ENCODE measurements around the gene CXorf65. TPM values are rescaled to one million over a fixed set of nuclear protein-coding genes. Genes with fewer than 3 reads are reported as not detected.

CXorf65 gene
- total RNA-seq, 2 experiments from 2014 or later: 5.6 to 7.2 TPM

- ChIA-PET POLR2A (no interaction called here), CTCF (no interaction called here)
These were observed 20.6 kb downstream of the CXorf65 start for GRCh38 chrX:71085900-71086299.

GRCh38 chrX:71082822-71083221 lies 23.7 kb downstream of the CXorf65 start:
- POLR2A ChIA-PET: no interaction called here
- CTCF ChIA-PET: interaction anchor here (0.6 kb wide), 1 partner anchor 441 kb away, joined by 3 read pairs; no protein-coding TSS in a partner anchor

- ChIA-PET CTCF (no interaction called here), POLR2A (no interaction called here)
These were observed 24.4 kb downstream of the CXorf65 start for GRCh38 chrX:71082124-71082647.

- CTCF ChIA-PET: no interaction called here
These were observed 25.0 kb downstream of the CXorf65 start for GRCh38 chrX:71081330-71082123.

GRCh38 chrX:71070531-71070930 lies 36.0 kb downstream of the CXorf65 start:
- POLR2A ChIA-PET: no interaction called here
- CTCF ChIA-PET: no interaction called here

More at GRCh38 chrX:71081330-71082123, 25.0 kb downstream of the CXorf65 start:
- POLR2A ChIA-PET: no interaction called here

- ChIA-PET POLR2A (interaction anchor here (0.5 to 0.9 kb wide), 5 partner anchors 44 to 302 kb away, joined by 3 to 5 read pairs (median 4); partner anchors contain the start of gene MED12), CTCF (no interaction called here)
These were observed 38.3 kb downstream of the CXorf65 start, which contains the start of gene SNX12 for GRCh38 chrX:71068044-71068918. TSS of gene SNX12 (minus strand) at chrX:71068334. CDS start at chrX:71068306, 28 bp downstream.

GRCh38 chrX:71067712-71068043 lies 38.9 kb downstream of the CXorf65 start:
- ChIA-PET POLR2A (interaction anchor here (0.5 to 0.9 kb wide), 6 partner anchors 44 to 301 kb away, joined by 3 to 5 read pairs (median 4); partner anchors contain the start of gene MED12), CTCF (no interaction called here)

GRCh38 chrX:71067089-71067488 lies 39.5 kb downstream of the CXorf65 start:
- CTCF ChIA-PET: no interaction called here
- POLR2A ChIA-PET: interaction anchor here (0.6 to 0.7 kb wide), 2 partner anchors 114 to 300 kb away, joined by 3 to 5 read pairs; no protein-coding TSS in a partner anchor

GRCh38 chrX:71060127-71060526 lies 46.4 kb downstream of the CXorf65 start:
- ChIA-PET CTCF (no interaction called here), POLR2A (no interaction called here)

GRCh38 chrX:71057848-71058530 lies 48.6 kb downstream of the CXorf65 start:
- ChIA-PET POLR2A (no interaction called here), CTCF (interaction anchor here (0.6 kb wide), 1 partner anchor 196 kb away, joined by 4 read pairs; no protein-coding TSS in a partner anchor)

- CTCF ChIA-PET: no interaction called here
- POLR2A ChIA-PET: no interaction called here
These were observed 49.7 kb downstream of the CXorf65 start for GRCh38 chrX:71056867-71057266.

Other genes with a start within 250 kb of the CXorf65 start
- not detected for gene TEX11, start 198.0 kb downstream of the CXorf65 start, total RNA-seq
- under 1 TPM; 0.74 to 0.82 TPM for gene SLC7A3, start 175.6 kb downstream of the CXorf65 start, total RNA-seq
- 10 to 100 TPM; 51.4 to 56.2 TPM for gene SNX12, start 38.4 kb downstream of the CXorf65 start, total RNA-seq
- 1 to 10 TPM; 8.0 to 9.7 TPM for gene FOXO4, start 10.9 kb downstream of the CXorf65 start, total RNA-seq
- gene IL2RG, start 4.8 kb upstream of the CXorf65 start, total RNA-seq: 100 to 1,000 TPM; 317 to 322 TPM
- 10 to 100 TPM; 49.0 to 56.8 TPM for gene MED12, start 11.9 kb upstream of the CXorf65 start, total RNA-seq
- under 1 TPM; 0.53 to 0.67 TPM for gene NLGN3, start 38.1 kb upstream of the CXorf65 start, total RNA-seq
- not detected for gene GJB1, start 116.5 kb upstream of the CXorf65 start, total RNA-seq
- 10 to 100 TPM; 17.0 to 18.8 TPM for gene ZMYM3, start 147.4 kb upstream of the CXorf65 start, total RNA-seq
- 100 to 1,000 TPM; 477 to 536 TPM for gene NONO, start 176.9 kb upstream of the CXorf65 start, total RNA-seq
- 1 to 10 TPM; 4.6 to 5.5 TPM for gene ITGB1BP2, start 195.0 kb upstream of the CXorf65 start, total RNA-seq